ENCODE results near the gene MAP2K6. TPM values are rescaled to one million over a fixed set of nuclear protein-coding genes. Genes with fewer than 3 reads are reported as not detected.

MAP2K6 gene
- total RNA-seq, 2 donors from 2014 or later = 59.0 to 83.3 TPM

DNA sequence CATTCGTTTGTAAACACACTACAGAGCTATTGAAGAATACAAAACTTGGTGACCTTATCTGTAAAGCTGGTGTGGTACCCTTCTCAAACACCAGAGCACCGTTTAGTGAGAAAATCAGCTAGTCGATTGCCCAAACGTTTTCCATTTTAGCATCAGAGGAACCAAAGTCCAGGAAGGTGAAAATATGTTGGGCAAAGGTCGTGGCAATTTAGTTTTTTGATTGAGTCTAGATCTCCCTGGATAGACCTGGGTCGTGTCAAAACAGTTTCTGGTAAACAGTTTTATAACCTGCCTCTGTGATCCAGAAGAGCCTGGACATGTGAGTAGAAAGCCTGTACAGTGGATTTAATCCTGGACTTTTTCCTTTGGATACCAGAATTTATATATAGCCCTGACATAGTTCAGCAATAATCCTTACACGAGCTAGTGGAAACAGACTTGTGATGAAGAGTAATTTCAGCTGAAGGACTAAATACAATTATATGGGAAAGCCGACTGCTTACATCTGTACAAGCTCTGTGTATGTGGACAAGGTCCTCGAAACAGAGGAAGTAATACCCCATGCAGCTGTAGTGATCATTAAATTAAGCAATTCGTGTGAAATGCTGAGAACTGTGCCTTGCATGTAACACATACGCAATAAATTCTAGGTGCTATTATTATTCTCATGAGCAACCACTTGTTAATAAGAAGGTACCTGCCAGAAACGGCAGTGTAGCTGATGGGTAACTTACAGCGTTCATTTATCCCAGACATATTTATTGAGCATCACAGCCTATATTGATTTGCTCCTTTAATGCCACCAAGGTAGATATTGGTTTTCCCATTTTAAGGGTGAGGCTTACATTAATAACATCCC lies 72.5 kb downstream of the MAP2K6 start:
- H3K9ac ChIP-seq (ENCODE audit: low read depth in 2 of 2, low read length in 2 of 2) = no peak overlapping the region
- DNase-seq = no peak
- H3K27me3 ChIP-seq = no peaks in the 10 kb centered on the region
- TF ChIP-seq CTCF (IDR thresholded peaks at IDR 0.05) = no peak
- no peaks in the 10 kb centered on the region for H3K36me3 ChIP-seq
- no peaks in the 10 kb centered on the region for H3K9me3 ChIP-seq
- no peak overlapping the region for H3K4me3 ChIP-seq
- H3K27ac ChIP-seq = no peak overlapping the region
- no peaks in the 10 kb centered on the region for H3K4me1 ChIP-seq
- intact Hi-C loops (cut with DNase I) = no loop called here

- no peak overlapping the region for H3K27ac ChIP-seq
- intact Hi-C loops (cut with DNase I) = no loop called here
- H3K36me3 ChIP-seq = no peaks in the 10 kb centered on the region
- no peak for DNase-seq
- no peaks in the 10 kb centered on the region for H3K27me3 ChIP-seq
- TF ChIP-seq CTCF (IDR thresholded peaks at IDR 0.05) = no peak
- H3K4me3 ChIP-seq = no peak overlapping the region
- H3K9me3 ChIP-seq = no peaks in the 10 kb centered on the region
- no peak overlapping the region for H3K9ac ChIP-seq (ENCODE audit: low read depth in 2 of 2, low read length in 2 of 2)
- H3K4me1 ChIP-seq = no peaks in the 10 kb centered on the region
Measured at GRCh38 chr17:69489313-69489712, 74.8 kb downstream of the MAP2K6 start.

GRCh38 chr17:69492410-69493071 lies 78.0 kb downstream of the MAP2K6 start:
- TF ChIP-seq CTCF (IDR thresholded peaks at IDR 0.05) = no peak
- no peaks in the 10 kb centered on the region for H3K4me1 ChIP-seq
- H3K9me3 ChIP-seq = no peaks in the 10 kb centered on the region
- DNase-seq = no peak
- H3K27ac ChIP-seq = no peak overlapping the region
- no peaks in the 10 kb centered on the region for H3K27me3 ChIP-seq
- no peak overlapping the region for H3K4me3 ChIP-seq
- H3K9ac ChIP-seq (ENCODE audit: low read depth in 2 of 2, low read length in 2 of 2) = no peak overlapping the region
- intact Hi-C loops (cut with DNase I) = no loop called here
- no peaks in the 10 kb centered on the region for H3K36me3 ChIP-seq

DNA sequence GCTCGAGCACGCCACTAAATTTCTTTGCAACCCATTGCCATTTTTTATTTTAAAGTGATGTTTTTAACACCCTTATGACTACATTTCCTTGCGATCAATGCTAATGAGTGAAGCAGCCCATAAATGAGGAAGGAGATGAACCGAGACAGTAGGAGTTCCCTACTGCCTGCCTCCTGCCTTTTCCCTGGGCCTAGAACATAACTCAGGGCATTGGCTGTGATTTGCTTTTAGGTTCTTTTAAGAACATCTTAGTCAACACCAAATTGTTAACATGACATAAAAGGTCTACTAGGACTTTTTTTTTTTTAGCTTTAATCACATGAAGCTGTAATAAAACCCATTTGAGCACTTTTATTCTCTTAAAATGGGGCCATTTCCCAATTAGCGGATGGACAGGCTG lies 81.3 kb downstream of the MAP2K6 start:
- H3K27me3 ChIP-seq = no peaks in the 10 kb centered on the region
- H3K4me3 ChIP-seq = no peak overlapping the region
- no peaks in the 10 kb centered on the region for H3K9me3 ChIP-seq
- peaks cover 12% of the 10 kb centered on the region for H3K4me1 ChIP-seq
- H3K27ac ChIP-seq = no peak overlapping the region
- no peak overlapping the region for H3K9ac ChIP-seq (ENCODE audit: low read depth in 2 of 2, low read length in 2 of 2)
- no peak for DNase-seq
- no peak for TF ChIP-seq CTCF (IDR thresholded peaks at IDR 0.05)
- intact Hi-C loops (cut with DNase I) = no loop called here
- no peaks in the 10 kb centered on the region for H3K36me3 ChIP-seq

- TF ChIP-seq CTCF (IDR thresholded peaks at IDR 0.05) = no peak
- intact Hi-C loops (cut with DNase I) = no loop called here
- H3K4me1 ChIP-seq = peaks cover 12% of the 10 kb centered on the region
- H3K27me3 ChIP-seq = no peaks in the 10 kb centered on the region
- H3K4me3 ChIP-seq = no peak overlapping the region
- H3K36me3 ChIP-seq = no peaks in the 10 kb centered on the region
- no peaks in the 10 kb centered on the region for H3K9me3 ChIP-seq
- no peak overlapping the region for H3K27ac ChIP-seq
- DNase-seq = no peak
- no peak overlapping the region for H3K9ac ChIP-seq (ENCODE audit: low read depth in 2 of 2, low read length in 2 of 2)
Measured at GRCh38 chr17:69497161-69497560, 82.7 kb downstream of the MAP2K6 start.

All from colonic mucosa (tissue), 4 donors.